Activated T-helper 1 cell treated with anti-CD3 and anti-CD28 coated beads, Interleukin-12 subunit alpha, Interleukin-12 subunit beta, Interleukin-2, Interleukin-4 antibody, amounts not matched to agents 30 ng/mL and 10 ng/mL and 1 ng/mL, durations not matched to agents 14 hours and 24 hours and 36 hours (primary cell): ENCODE data around the gene CCDC93. TPM values are rescaled to one million over a fixed set of nuclear protein-coding genes. Genes with fewer than 3 reads are reported as not detected.

Experiments used
- DNase-seq: peaks from one replicate; pipeline ENCODE4 v3.0.0; 2021; ENCODE audit warnings: low spot score
- H3K27ac Mint-ChIP-seq: one replicate; pipeline ENCODE4 v1.8.0; 2021; ENCODE audit warnings: mild to moderate bottlenecking, mixed read lengths
- H3K27me3 Mint-ChIP-seq: one replicate; pipeline ENCODE4 v1.8.0; 2022; ENCODE audit warnings: mild to moderate bottlenecking, moderate library complexity, mixed read lengths; ENCODE audit not compliant: insufficient read depth
- H3K36me3 Mint-ChIP-seq: one replicate; pipeline ENCODE4 v1.8.0; 2021; ENCODE audit warnings: low read depth, mixed read lengths
- H3K4me1 Mint-ChIP-seq: one replicate; pipeline ENCODE4 v1.8.0; 2021; ENCODE audit warnings: low read depth, mixed read lengths
- H3K4me3 Mint-ChIP-seq: one replicate; pipeline ENCODE4 v1.8.0; 2021; ENCODE audit warnings: mild to moderate bottlenecking, moderate library complexity, mixed read lengths
- H3K9me3 Mint-ChIP-seq: one replicate; pipeline ENCODE4 v1.8.0; 2021; ENCODE audit warnings: mixed read lengths
- intact Hi-C: fragments of 100-400 bp; cut with micrococcal nuclease; formaldehyde crosslinking; loops from one replicate; pipeline ENCODE4 v1.15.1; 2024
- total RNA-seq: library from RNA; stranded (reverse); gene quantifications from 2 replicates; pipeline ENCODE4 v1.2.3, GENCODE V29; 2022

The CCDC93 gene
- total RNA-seq, 1 donor from 2014 or later: 33.3 TPM

- no peaks in the 10 kb centered on the region for H3K9me3 Mint-ChIP-seq
- H3K27me3 Mint-ChIP-seq: no peaks in the 10 kb centered on the region
- intact Hi-C loops: loop anchor here (5.0 kb wide), 1 partner anchor 46 kb away; no protein-coding TSS in a partner anchor
- H3K4me3 Mint-ChIP-seq: no peak overlapping the region
- H3K36me3 Mint-ChIP-seq: peaks cover 50% of the 10 kb centered on the region
- H3K4me1 Mint-ChIP-seq: no peaks in the 10 kb centered on the region
- no peak for DNase-seq
- H3K27ac Mint-ChIP-seq: no peak overlapping the region
Measured at GRCh38 chr2:117956036-117956796, 57.7 kb downstream of the CCDC93 start.

GRCh38 chr2:117953231-117953630, 60.6 kb downstream of the CCDC93 start:
- Mint-ChIP-seq H3K27ac (no peak overlapping the region), H3K4me1 (no peaks in the 10 kb centered on the region), H3K27me3 (no peaks in the 10 kb centered on the region), H3K36me3 (peaks cover 50% of the 10 kb centered on the region), H3K9me3 (no peaks in the 10 kb centered on the region), H3K4me3 (no peak overlapping the region)
- intact Hi-C loops: no loop called here
- no peak for DNase-seq

DNA sequence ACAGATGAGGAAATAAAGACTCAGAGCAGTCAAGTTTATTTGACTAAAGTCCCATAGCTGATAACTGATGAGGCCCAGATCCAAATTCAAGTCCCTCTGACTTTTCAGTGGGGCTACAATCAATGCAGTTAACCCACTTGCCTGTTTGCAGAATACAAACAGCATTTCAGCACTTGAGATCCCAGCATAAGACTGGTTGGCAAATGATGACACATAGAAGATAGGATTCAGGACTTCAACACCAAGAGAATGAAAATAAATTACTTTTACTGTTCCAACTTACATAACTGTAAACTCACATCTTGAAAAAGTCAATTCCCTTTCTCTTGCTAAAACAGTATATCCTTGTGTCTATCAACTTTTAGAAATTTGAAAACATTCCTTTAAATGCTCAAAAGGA, 61.2 kb downstream of the CCDC93 start:
- Mint-ChIP-seq H3K4me3 (no peak overlapping the region), H3K27ac (no peak overlapping the region)

GRCh38 chr2:117952228-117952627, 61.6 kb downstream of the CCDC93 start:
- intact Hi-C loops: no loop called here
- Mint-ChIP-seq H3K4me3 (no peak overlapping the region), H3K9me3 (no peaks in the 10 kb centered on the region), H3K27ac (no peak overlapping the region), H3K27me3 (no peaks in the 10 kb centered on the region), H3K36me3 (peaks cover 41% of the 10 kb centered on the region), H3K4me1 (no peaks in the 10 kb centered on the region)
- no peak for DNase-seq

More for the DNA sequence above, 61.2 kb downstream of the CCDC93 start:
- no peaks in the 10 kb centered on the region for H3K9me3 Mint-ChIP-seq
- H3K4me1 Mint-ChIP-seq: no peaks in the 10 kb centered on the region
- no peak for DNase-seq
- intact Hi-C loops: no loop called here
- H3K27me3 Mint-ChIP-seq: no peaks in the 10 kb centered on the region
- peaks cover 45% of the 10 kb centered on the region for H3K36me3 Mint-ChIP-seq

GRCh38 chr2:117949806-117950205, 64.1 kb downstream of the CCDC93 start:
- no peaks in the 10 kb centered on the region for H3K9me3 Mint-ChIP-seq
- no peak for DNase-seq
- H3K27me3 Mint-ChIP-seq: no peaks in the 10 kb centered on the region
- no peak overlapping the region for H3K4me3 Mint-ChIP-seq
- no peaks in the 10 kb centered on the region for H3K4me1 Mint-ChIP-seq
- intact Hi-C loops: no loop called here
- no peak overlapping the region for H3K27ac Mint-ChIP-seq
- peaks cover 43% of the 10 kb centered on the region for H3K36me3 Mint-ChIP-seq

DNA sequence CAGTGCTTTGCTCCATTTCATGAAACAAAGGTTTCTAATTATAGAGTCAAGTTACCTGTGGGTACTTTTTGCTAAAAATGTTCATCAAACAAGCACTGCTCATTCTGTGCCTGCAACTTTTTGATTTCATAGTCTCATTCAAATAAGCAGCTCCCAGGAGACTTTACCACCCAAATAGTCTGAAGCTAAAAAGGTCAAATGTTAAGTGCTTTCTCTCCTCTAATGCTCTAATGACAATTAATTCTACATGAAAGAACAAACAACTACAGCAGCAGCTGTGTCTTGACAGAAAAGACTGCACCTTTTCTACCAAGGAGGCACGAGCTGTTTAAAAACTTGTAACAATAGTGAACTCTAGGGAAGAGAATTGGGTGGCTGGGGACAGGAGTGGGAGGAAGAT, 65.3 kb downstream of the CCDC93 start:
- Mint-ChIP-seq H3K27ac (no peak overlapping the region), H3K4me1 (no peaks in the 10 kb centered on the region), H3K4me3 (no peak overlapping the region), H3K27me3 (no peaks in the 10 kb centered on the region), H3K9me3 (no peaks in the 10 kb centered on the region), H3K36me3 (peaks cover 45% of the 10 kb centered on the region)
- intact Hi-C loops: no loop called here
- DNase-seq: no peak

GRCh38 chr2:117945296-117945695, 68.6 kb downstream of the CCDC93 start:
- no peaks in the 10 kb centered on the region for H3K4me1 Mint-ChIP-seq
- H3K36me3 Mint-ChIP-seq: peaks cover 49% of the 10 kb centered on the region
- H3K27ac Mint-ChIP-seq: no peak overlapping the region
- H3K4me3 Mint-ChIP-seq: no peak overlapping the region
- intact Hi-C loops: no loop called here
- H3K9me3 Mint-ChIP-seq: no peaks in the 10 kb centered on the region
- H3K27me3 Mint-ChIP-seq: no peaks in the 10 kb centered on the region
- DNase-seq: no peak

DNA sequence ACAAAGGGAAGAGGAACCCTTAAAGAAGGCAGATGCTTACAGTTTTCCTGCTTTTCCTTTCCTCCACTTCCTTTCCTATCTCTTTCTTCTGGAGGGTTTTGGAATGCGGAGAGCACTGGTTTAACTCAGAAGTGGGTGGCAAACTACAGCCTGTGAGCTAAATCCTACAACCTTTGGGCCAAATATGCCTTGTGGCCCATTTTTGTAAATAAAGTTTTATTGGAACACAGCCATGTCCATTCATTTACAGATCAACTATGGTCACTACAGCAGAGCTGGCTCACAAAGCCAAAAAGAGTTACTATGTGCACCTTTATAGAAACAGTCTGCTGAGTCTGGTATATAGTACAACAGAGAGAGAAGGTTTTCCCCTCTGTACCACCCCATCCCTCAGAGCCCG, 69.1 kb downstream of the CCDC93 start:
- H3K4me1 Mint-ChIP-seq: no peaks in the 10 kb centered on the region
- no peak overlapping the region for H3K27ac Mint-ChIP-seq
- no peaks in the 10 kb centered on the region for H3K9me3 Mint-ChIP-seq
- no peak overlapping the region for H3K4me3 Mint-ChIP-seq
- DNase-seq: no peak
- H3K27me3 Mint-ChIP-seq: no peaks in the 10 kb centered on the region
- intact Hi-C loops: no loop called here
- H3K36me3 Mint-ChIP-seq: peaks cover 51% of the 10 kb centered on the region

DNA sequence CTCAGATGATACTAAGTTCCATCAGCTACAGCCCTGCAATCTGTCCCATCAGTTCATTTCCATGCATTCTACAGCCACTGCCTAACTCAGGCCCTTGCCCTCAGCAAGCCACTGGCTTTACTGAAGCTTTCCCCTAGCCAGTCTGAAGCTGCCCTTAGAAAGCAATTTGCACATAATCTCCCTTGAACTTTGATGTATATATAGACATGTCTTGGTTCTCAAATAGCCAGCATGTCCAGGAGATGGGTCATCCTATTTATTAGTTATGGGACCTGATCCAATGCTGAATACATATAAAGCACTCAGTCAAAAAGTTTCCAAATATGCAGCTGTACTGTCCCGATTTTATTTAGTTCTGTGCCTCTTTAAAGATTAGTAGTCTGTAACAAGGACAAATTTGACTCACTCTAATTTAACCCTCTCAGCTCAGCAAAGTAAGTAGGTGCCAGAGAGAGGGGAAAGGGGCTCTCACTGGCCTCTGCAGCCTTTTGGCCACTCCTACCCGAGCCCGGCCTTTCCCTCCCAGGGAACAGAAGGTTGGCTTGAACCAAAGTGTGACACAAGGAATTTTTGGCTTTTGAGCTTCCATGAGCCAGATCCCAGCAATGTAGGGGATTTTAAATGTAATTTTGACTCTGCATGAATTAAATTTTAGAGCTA, 70.7 kb downstream of the CCDC93 start:
- Mint-ChIP-seq H3K4me3 (no peak overlapping the region), H3K27ac (no peak overlapping the region)
- intact Hi-C loops: no loop called here

GRCh38 chr2:117942551-117942950, 71.3 kb downstream of the CCDC93 start:
- no peaks in the 10 kb centered on the region for H3K27me3 Mint-ChIP-seq
- no peak overlapping the region for H3K27ac Mint-ChIP-seq
- intact Hi-C loops: no loop called here
- DNase-seq: no peak
- H3K9me3 Mint-ChIP-seq: no peaks in the 10 kb centered on the region
- H3K36me3 Mint-ChIP-seq: peaks cover 58% of the 10 kb centered on the region
- no peaks in the 10 kb centered on the region for H3K4me1 Mint-ChIP-seq
- no peak overlapping the region for H3K4me3 Mint-ChIP-seq

More for the DNA sequence above, 70.7 kb downstream of the CCDC93 start:
- no peak for DNase-seq
- Mint-ChIP-seq H3K27me3 (no peaks in the 10 kb centered on the region), H3K4me1 (no peaks in the 10 kb centered on the region), H3K9me3 (no peaks in the 10 kb centered on the region), H3K36me3 (peaks cover 56% of the 10 kb centered on the region)

DNA sequence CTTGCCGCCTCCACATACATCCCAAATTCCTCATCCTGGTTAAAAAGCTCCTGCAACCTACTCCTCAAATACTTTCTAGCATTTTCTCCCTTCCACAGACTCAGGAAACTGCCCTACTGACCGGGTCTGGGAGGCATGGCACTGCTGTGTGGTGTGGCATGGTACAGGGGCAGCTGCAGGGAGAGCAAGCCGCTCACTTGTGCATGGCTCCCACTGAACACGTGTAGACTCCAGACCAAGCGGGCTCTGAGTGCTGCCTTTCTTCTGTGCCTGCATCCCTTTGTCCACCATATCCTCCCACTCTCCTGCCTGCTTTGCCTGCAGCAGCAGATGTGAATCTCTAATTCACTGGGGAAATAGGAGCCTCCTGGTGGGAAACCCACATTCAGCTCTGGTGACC, 72.2 kb downstream of the CCDC93 start:
- no peak overlapping the region for H3K4me3 Mint-ChIP-seq
- no peaks in the 10 kb centered on the region for H3K27me3 Mint-ChIP-seq
- H3K36me3 Mint-ChIP-seq: peaks cover 59% of the 10 kb centered on the region
- no peaks in the 10 kb centered on the region for H3K9me3 Mint-ChIP-seq
- no peak overlapping the region for H3K27ac Mint-ChIP-seq
- no peak for DNase-seq
- intact Hi-C loops: no loop called here
- no peaks in the 10 kb centered on the region for H3K4me1 Mint-ChIP-seq

GRCh38 chr2:117940436-117940835, 73.4 kb downstream of the CCDC93 start:
- Mint-ChIP-seq H3K27ac (no peak overlapping the region), H3K4me3 (no peak overlapping the region), H3K27me3 (no peaks in the 10 kb centered on the region), H3K36me3 (peaks cover 58% of the 10 kb centered on the region), H3K4me1 (no peaks in the 10 kb centered on the region), H3K9me3 (no peaks in the 10 kb centered on the region)
- intact Hi-C loops: no loop called here
- no peak for DNase-seq

- no peaks in the 10 kb centered on the region for H3K27me3 Mint-ChIP-seq
- H3K9me3 Mint-ChIP-seq: no peaks in the 10 kb centered on the region
- H3K4me3 Mint-ChIP-seq: no peak overlapping the region
- intact Hi-C loops: no loop called here
- H3K27ac Mint-ChIP-seq: no peak overlapping the region
- no peak for DNase-seq
- no peaks in the 10 kb centered on the region for H3K4me1 Mint-ChIP-seq
- peaks cover 59% of the 10 kb centered on the region for H3K36me3 Mint-ChIP-seq
Measured at GRCh38 chr2:117938611-117939010, 75.3 kb downstream of the CCDC93 start.
